NCI-H774 (cell line): ENCODE results near the gene ACP3.
"Not testable (repeated sequence)": the region's sequence is repeated elsewhere in the genome, so short reads cannot be mapped to it uniquely, and the experiment has no call there.

ENCODE experiments used
- DNase-seq: peaks from one replicate; lab custom pipeline; 2025; lab: John Stamatoyannopoulos, UW

Gene ACP3

GRCh38 chr3:132317229-132317948 is at the start of gene ACP3:
Gene ACP3, plus strand, starts transcription at chr3:132317407. Its CDS starts 50 bp downstream, at chr3:132317457.
- DNase-seq, result no peak

GRCh38 chr3:132268956-132269355 is 48.3 kb upstream of the ACP3 start:
- no peak for DNase-seq

- DNase-seq, result no peak
Observed at GRCh38 chr3:132273036-132273435, 44.2 kb upstream of the ACP3 start.

GRCh38 chr3:132276228-132276906 is 40.8 kb upstream of the ACP3 start:
- DNase-seq, result no peak

- DNase-seq, result no peak
Observed at GRCh38 chr3:132279030-132279429, 38.2 kb upstream of the ACP3 start.

GRCh38 chr3:132283440-132283839 is 33.8 kb upstream of the ACP3 start:
- no peak for DNase-seq

- no peak for DNase-seq
Observed at GRCh38 chr3:132283916-132284405, 33.2 kb upstream of the ACP3 start.

GRCh38 chr3:132284781-132285619 is 32.2 kb upstream of the ACP3 start:
- no peak for DNase-seq

GRCh38 chr3:132285620-132285945 is 31.6 kb upstream of the ACP3 start:
- DNase-seq, result no peak

GRCh38 chr3:132286035-132286434 is 31.2 kb upstream of the ACP3 start:
- no peak for DNase-seq

GRCh38 chr3:132288357-132288756 is 28.9 kb upstream of the ACP3 start:
- no peak for DNase-seq

GRCh38 chr3:132289316-132289715 is 27.9 kb upstream of the ACP3 start:
- no peak for DNase-seq

- DNase-seq, result no peak
Observed at GRCh38 chr3:132290833-132291232, 26.4 kb upstream of the ACP3 start.

- DNase-seq, result no peak
Observed at GRCh38 chr3:132292042-132292441, 25.2 kb upstream of the ACP3 start.

- DNase-seq, result no peak
Observed at GRCh38 chr3:132293251-132293650, 24.0 kb upstream of the ACP3 start.

- no peak for DNase-seq
Observed at GRCh38 chr3:132294906-132295305, 22.3 kb upstream of the ACP3 start.

GRCh38 chr3:132303336-132304201 is 13.6 kb upstream of the ACP3 start:
- not testable (repeated sequence) for DNase-seq

- not testable (repeated sequence) for DNase-seq
Observed at GRCh38 chr3:132304351-132304750, 12.9 kb upstream of the ACP3 start.

GRCh38 chr3:132310057-132310456 is 7.2 kb upstream of the ACP3 start:
- not testable (repeated sequence) for DNase-seq

GRCh38 chr3:132311316-132311715 is 5.9 kb upstream of the ACP3 start:
- no peak for DNase-seq

- DNase-seq, result no peak
Observed at GRCh38 chr3:132311841-132312240, 5.4 kb upstream of the ACP3 start.

GRCh38 chr3:132315851-132316250 is 1.4 kb upstream of the ACP3 start:
- DNase-seq, result no peak
